Activated CD4-positive, alpha-beta T cell treated with anti-CD3 and anti-CD28 coated beads for 1 hour (primary cell): Measurements from ENCODE around the gene RPS15.

ENCODE experiments used
- DNase-seq: peaks from one replicate; pipeline ENCODE4 v3.0.0-alpha.2; 2020

Gene RPS15

GRCh38 chr19:1438035-1438932 lies at the start of gene RPS15:
Gene RPS15 (plus strand): TSS chr19:1438396. CDS start chr19:1438426, 30 bp downstream.
- DNase-seq: peak; percentile 95

GRCh38 chr19:1388637-1389026 lies 49.6 kb upstream of the RPS15 start:
- no peak for DNase-seq

- no peak for DNase-seq
These were observed 48.9 kb upstream of the RPS15 start for GRCh38 chr19:1389033-1389940.

- no peak for DNase-seq
These were observed 47.2 kb upstream of the RPS15 start for GRCh38 chr19:1390890-1391423.

GRCh38 chr19:1392407-1392806 lies 45.8 kb upstream of the RPS15 start:
- DNase-seq: no peak

GRCh38 chr19:1392939-1393530 lies 45.2 kb upstream of the RPS15 start:
- DNase-seq: no peak

GRCh38 chr19:1393841-1394240 lies 44.4 kb upstream of the RPS15 start:
- DNase-seq: no peak

- DNase-seq: no peak
These were observed 43.7 kb upstream of the RPS15 start for GRCh38 chr19:1394252-1395193.

- DNase-seq: no peak
These were observed 42.8 kb upstream of the RPS15 start for GRCh38 chr19:1395194-1396018.

- no peak for DNase-seq
These were observed 42.0 kb upstream of the RPS15 start for GRCh38 chr19:1396019-1396767.

- no peak for DNase-seq
These were observed 41.2 kb upstream of the RPS15 start for GRCh38 chr19:1396768-1397679.

- DNase-seq: no peak
These were observed 40.4 kb upstream of the RPS15 start for GRCh38 chr19:1397838-1398237.

- no peak for DNase-seq
These were observed 39.1 kb upstream of the RPS15 start for GRCh38 chr19:1399079-1399478.

GRCh38 chr19:1399745-1400144 lies 38.5 kb upstream of the RPS15 start:
- no peak for DNase-seq

GRCh38 chr19:1400281-1401137 lies 37.7 kb upstream of the RPS15 start:
- no peak for DNase-seq

- peak; percentile 43 for DNase-seq
These were observed 36.9 kb upstream of the RPS15 start, which contains the start of gene GAMT for GRCh38 chr19:1401138-1401888. Gene GAMT (minus strand): TSS chr19:1401542. CDS start chr19:1401476, 66 bp downstream.

- DNase-seq: no peak
These were observed 36.3 kb upstream of the RPS15 start for GRCh38 chr19:1401889-1402217.
